ENCODE results near the gene SEMA3A. TPM values are rescaled to one million over a fixed set of nuclear protein-coding genes. Genes with fewer than 3 reads are reported as not detected.
"Not testable (repeated sequence)": the region's sequence is repeated elsewhere in the genome, so short reads cannot be mapped to it uniquely, and the experiment has no call there.

Gene SEMA3A
- total RNA-seq, 3 donors from 2014 or later: 4.5 to 76.7 (median 9.7) TPM

- H3K4me3 ChIP-seq: no peak overlapping the region
- no peak for ATAC-seq
- no peak for TF ChIP-seq CTCF (IDR thresholded peaks at IDR 0.05)
- H3K9me3 ChIP-seq: no peaks in the 10 kb centered on the region
- no peaks in the 10 kb centered on the region for H3K4me1 ChIP-seq (ENCODE audit: low read depth)
- no peaks in the 10 kb centered on the region for H3K36me3 ChIP-seq (ENCODE audit: low read depth)
- no peak for DNase-seq
- intact Hi-C loops (cut with DNase I, micrococcal nuclease): no loop called here
These were observed 118.4 kb downstream of the SEMA3A start for GRCh38 chr7:84076219-84076618.

DNA sequence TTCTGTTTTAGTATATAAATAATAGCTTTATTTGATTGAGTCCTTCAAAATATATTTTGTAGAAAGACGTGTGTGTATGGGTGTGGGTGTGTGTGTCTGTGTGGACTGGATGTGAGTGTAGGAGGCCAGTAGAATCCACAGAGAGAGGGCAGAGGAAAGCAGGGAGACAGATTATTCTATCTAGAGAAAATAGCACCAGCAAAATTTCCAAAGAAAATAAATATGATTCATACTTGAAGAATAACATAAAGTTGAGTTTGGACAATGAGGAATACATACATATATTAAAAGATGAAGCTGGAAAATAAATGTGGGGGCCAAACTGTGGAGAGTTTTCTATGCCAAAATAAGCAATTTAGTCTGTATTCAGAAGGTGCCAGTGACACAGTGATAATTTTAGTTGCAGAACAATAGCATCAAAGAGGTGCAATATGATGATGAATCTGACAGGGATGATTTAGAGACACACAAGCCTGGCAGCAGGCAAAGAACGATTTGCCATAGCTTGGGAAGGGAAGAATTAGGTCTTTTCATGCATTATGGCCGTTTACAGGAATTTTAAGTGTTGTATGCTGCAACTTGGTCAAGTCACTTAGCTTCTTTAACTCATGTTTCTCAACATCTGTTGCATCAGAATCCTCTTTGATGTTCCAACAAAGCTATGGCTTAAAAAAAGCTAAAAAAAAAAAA lies 121.3 kb downstream of the SEMA3A start:
- H3K36me3 ChIP-seq (ENCODE audit: low read depth): no peaks in the 10 kb centered on the region
- no peak for TF ChIP-seq CTCF (IDR thresholded peaks at IDR 0.05)

GRCh38 chr7:84070770-84071169 lies 123.8 kb downstream of the SEMA3A start:
- no peak for TF ChIP-seq CTCF (IDR thresholded peaks at IDR 0.05)
- Histone ChIP-seq H3K36me3 (ENCODE audit: low read depth) (no peaks in the 10 kb centered on the region), H3K9me3 (no peaks in the 10 kb centered on the region), H3K4me1 (ENCODE audit: low read depth) (peaks cover 3% of the 10 kb centered on the region), H3K4me3 (no peak overlapping the region)
- ATAC-seq (peak; percentile 45), DNase-seq (no peak)
- intact Hi-C loops (cut with DNase I, micrococcal nuclease): no loop called here

More for the DNA sequence above, 121.3 kb downstream of the SEMA3A start:
- ATAC-seq: no peak
- Histone ChIP-seq H3K4me1 (ENCODE audit: low read depth) (peaks cover 3% of the 10 kb centered on the region), H3K4me3 (no peak overlapping the region), H3K9me3 (no peaks in the 10 kb centered on the region)
- DNase-seq: no peak
- intact Hi-C loops (cut with DNase I, micrococcal nuclease): no loop called here

- no peak for TF ChIP-seq CTCF (IDR thresholded peaks at IDR 0.05)
These were observed 124.5 kb downstream of the SEMA3A start for GRCh38 chr7:84069999-84070500.

GRCh38 chr7:84069033-84069432 lies 125.6 kb downstream of the SEMA3A start:
- H3K36me3 ChIP-seq (ENCODE audit: low read depth): no peaks in the 10 kb centered on the region
- DNase-seq (no peak), ATAC-seq (no peak)
- H3K4me1 ChIP-seq (ENCODE audit: low read depth): peaks cover 3% of the 10 kb centered on the region
- H3K9me3 ChIP-seq: no peaks in the 10 kb centered on the region
- TF ChIP-seq CTCF (IDR thresholded peaks at IDR 0.05): no peak
- H3K4me3 ChIP-seq: no peak overlapping the region
- intact Hi-C loops (cut with DNase I, micrococcal nuclease): no loop called here

More at GRCh38 chr7:84069999-84070500, 124.5 kb downstream of the SEMA3A start:
- Histone ChIP-seq H3K9me3 (no peaks in the 10 kb centered on the region), H3K36me3 (ENCODE audit: low read depth) (no peaks in the 10 kb centered on the region), H3K4me3 (no peak overlapping the region), H3K4me1 (ENCODE audit: low read depth) (peaks cover 3% of the 10 kb centered on the region)
- intact Hi-C loops (cut with DNase I, micrococcal nuclease): no loop called here
- ATAC-seq (no peak), DNase-seq (no peak)

DNA sequence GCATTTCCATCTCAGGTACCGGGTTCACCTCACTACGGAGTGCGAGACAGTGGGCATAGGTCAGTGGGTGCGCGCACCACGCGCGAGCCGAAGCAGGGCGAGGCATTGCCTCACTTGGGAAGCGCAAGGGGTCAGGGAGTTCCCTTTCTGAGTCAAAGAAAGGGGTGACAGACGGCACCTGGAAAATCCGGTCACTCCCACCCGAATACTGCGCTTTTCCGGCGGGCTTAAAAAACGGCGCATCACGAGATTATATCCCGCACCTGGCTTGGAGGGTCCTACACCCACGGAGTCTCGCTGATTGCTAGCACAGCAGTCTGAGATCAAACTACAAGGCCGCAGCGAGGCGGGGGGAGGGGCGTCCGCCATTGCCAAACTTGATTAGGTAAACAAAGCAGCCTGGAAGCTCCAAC lies 132.1 kb downstream of the SEMA3A start:
- ATAC-seq; H3K4me3 ChIP-seq; intact Hi-C loops (cut with DNase I, micrococcal nuclease); H3K36me3 ChIP-seq (ENCODE audit: low read depth); H3K4me1 ChIP-seq (ENCODE audit: low read depth); H3K9me3 ChIP-seq: not testable (repeated sequence)
- peak in 2 of 3 donors; percentile 7 to 15 for DNase-seq

Measured in mucosa of descending colon (tissue), 3 donors.